Measurements from ENCODE around the gene TRIM24.

Gene TRIM24

GRCh38 chr7:138581065-138581464, 121.0 kb downstream of the TRIM24 start:
- DNase-seq = no peak

DNA sequence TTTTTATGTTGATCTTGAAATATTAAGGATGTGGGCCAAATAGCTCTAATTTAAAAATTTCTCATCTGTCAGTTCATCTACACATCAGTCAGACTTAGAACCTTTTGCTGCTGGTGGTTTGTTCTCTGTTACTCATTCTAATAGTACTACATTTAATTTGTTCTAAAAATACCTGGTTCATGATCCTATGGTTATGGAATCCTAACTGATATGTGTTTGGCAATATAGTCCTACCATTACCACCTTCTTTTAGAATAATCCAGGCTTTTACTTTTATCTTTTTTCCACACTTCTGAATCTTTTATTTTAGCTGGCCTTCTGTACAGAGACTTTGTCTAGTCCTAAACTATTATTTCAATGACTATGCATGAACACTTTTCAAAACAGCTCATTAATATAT, 124.2 kb downstream of the TRIM24 start:
- DNase-seq = no peak

- DNase-seq = no peak
These were observed 124.6 kb downstream of the TRIM24 start for GRCh38 chr7:138584696-138585095.

DNA sequence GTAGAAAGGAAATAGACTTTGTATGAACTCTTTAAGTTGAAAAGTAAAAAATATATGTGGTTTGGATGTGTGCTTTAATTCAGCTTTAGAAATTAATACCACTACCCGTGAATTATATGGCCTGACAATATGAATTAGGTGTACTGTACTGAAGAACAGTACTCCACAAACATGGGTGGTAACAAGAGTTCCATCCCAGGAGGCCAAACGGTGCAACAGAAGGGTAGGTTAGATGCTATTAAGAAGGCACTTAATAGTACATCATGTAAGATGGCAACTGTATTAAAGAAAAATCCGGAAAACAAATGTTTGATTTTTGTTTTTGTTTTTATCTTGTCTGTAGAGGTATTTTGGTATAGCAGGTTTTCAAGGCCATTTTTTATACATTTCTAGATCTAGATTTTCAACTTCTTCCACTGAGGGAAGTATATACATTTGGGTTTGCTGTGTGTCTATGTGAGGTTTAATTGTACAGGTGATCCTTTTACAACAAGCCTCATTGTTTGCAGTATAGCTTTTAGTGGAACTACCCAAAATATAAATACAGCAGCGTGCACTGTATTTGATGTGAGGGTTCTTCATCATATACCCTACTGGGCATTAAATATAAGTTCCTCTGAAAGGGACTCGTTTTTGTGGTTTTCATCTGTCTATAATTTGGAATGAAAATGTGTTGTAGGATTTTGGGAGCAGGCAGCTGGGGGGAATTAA, 125.4 kb downstream of the TRIM24 start:
- no peak for DNase-seq

- no peak for DNase-seq
These were observed 127.4 kb downstream of the TRIM24 start for GRCh38 chr7:138587485-138587884.

GRCh38 chr7:138588986-138589385, 128.9 kb downstream of the TRIM24 start:
- DNase-seq = no peak

DNA sequence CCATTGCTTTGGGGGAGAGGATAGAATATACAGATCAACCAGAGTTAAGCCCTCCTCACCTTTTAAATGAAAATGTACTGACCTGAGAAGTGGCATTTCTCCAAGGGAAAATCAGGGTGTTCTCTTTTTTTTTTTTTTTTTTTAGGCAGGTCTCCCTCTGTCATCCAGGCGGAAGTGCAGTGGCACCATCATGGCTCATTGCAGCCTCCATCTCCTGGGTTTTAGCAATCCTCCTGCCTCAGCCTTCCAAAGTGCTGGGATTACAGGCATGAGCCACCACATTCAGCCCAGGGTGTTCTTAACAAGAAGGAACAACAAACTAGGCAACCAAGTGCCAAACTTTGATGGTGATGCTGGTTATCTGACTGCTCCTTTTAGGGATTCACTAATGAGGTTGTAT, 130.1 kb downstream of the TRIM24 start:
- DNase-seq = no peak

- no peak for DNase-seq
These were observed 135.4 kb downstream of the TRIM24 start for GRCh38 chr7:138595454-138595853.

DNA sequence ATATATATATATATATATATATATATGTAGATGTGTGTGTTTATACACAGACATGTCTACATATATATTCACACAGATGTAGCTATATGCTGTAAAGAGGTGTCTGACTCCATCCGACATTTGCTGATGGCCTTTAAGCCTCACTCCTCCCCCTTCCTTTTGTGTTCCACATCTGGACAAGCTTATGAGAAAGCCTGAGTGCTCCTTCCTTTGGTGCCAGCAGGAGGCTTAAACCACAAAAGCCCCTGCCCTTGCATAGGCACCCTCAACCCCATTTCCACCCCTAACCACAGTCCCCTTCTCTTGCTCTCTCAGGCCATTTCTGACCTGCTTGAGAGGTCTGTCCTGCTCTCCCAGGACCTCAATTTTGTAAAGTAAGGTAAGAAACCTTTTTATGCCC, 142.4 kb downstream of the TRIM24 start:
- DNase-seq = peak; percentile 53

GRCh38 chr7:138603549-138604318, 143.7 kb downstream of the TRIM24 start:
- DNase-seq = no peak

DNA sequence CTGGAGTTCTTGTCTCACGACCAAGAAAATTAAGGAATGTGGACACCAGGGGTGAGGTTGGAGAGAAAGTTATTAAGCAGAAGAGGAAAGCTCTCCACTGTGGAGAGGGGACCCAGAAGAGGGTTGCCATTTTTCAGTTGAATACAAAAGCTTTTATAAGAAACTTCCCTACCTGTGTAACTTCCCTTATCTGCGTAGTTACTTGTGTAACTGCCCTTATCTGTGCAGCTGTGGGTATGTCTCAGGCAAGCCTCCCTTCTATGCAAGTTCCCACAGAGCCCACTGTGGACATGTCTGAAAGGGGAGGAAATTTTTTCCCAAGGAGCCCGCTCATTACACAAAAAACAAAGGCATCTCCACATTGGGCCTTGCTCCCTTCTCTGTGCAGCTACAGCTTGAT, 146.2 kb downstream of the TRIM24 start:
- DNase-seq = no peak

DNA sequence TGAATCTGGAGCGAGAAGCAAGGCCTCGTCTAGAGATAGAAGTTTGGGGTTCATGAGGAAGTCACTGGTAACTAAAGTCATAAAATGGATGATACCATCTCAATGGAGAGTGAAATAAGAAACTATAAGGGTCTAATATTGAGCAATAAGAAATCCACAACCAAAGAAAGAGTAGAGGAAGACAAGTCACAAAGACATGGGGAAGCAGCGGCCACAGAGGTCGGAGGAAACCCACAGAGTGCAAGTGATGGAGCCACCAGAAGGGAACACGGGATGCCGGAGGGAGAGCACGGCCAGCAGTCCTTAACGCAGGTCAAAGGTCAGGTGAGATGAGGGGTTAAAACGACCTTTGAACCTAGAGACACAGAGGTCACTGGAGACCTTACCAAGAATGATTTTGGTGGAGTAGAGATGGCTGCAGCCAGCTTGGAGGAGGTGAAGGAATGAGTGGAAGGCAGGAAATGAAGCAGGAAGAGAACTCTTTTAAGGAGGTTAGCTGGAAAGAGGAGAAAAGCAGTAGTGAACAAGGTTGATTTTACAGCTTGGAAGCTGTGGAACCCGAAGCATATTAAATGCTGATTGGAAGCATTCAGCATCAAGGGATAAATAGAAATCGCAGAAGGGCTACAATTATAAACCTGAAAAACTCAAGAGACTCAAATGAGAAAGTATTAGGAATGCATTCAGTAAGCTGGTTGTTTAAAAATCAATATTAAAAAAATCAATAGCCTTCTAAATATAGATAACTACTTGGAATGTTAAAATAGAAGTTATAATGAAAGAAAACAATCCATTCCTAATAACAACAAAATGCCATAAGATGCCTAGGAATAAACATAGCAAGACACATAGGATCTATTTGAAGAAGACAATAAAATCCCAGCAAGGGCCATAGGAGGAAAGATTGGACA, 147.4 kb downstream of the TRIM24 start:
- no peak for DNase-seq

DNA sequence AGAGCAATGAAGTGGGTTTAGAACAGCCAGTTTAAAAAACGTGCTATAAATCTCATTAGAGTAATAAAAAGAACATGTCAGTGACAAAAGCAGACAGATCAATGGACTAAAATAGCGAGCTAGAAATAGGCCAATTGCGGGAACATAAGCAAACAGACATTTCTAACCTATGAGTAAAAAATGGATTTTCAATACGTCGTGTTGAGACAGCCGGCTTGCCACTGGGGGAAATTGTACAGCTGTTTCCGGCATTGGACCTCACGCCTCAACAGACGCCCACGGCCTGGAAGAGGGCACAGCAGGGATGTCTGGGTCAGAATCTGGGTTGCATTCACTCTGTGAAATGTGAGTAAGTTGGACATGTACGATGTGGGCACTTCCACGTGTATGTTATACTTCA, 148.2 kb downstream of the TRIM24 start:
- DNase-seq = peak; percentile 31

GRCh38 chr7:138610671-138611170, 150.7 kb downstream of the TRIM24 start:
- no peak for DNase-seq

- no peak for DNase-seq
These were observed 153.6 kb downstream of the TRIM24 start for GRCh38 chr7:138613630-138614029.

GRCh38 chr7:138616085-138616484, 156.0 kb downstream of the TRIM24 start:
- no peak for DNase-seq

DNA sequence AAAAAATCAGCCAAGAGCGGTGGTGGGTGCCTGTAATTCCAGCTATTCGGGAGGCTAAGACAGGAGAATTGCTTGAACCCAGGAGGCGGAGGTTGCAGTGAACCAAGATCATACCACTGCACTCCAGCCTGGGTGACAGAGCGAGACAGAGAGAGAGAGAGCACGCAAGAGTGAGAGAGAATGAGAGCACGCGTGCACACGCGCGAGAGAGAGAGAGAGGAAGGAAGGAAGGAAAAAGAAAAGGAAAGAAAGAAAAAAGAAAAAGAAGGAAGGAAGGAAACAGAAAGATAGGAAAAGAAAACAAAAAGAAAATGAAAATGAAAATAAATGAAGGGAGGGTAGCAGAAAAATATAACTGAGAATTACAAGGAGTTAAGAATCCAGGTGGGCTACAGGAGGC, 158.4 kb downstream of the TRIM24 start:
- no peak for DNase-seq

DNA sequence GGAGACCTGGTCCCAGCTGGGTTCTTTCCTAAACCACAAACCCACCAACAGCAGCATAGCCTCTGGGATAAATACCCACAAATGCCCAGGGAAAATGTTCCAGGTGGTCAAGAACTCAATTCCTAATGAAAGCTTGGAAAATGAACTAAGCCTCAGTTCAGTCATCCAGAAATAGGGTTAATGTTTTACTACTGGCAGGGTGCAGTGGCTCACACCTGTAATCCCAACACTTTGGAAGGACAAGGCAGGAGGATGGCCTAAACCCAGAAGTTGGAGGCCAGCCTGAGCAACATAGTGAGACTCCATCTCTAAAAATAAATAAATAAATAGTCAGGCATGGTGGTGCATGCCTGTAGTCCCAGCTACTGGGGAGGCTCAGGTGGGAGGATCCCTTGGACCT, 158.9 kb downstream of the TRIM24 start:
- DNase-seq = no peak

GRCh38 chr7:138622841-138623240, 162.8 kb downstream of the TRIM24 start:
- no peak for DNase-seq

DNA sequence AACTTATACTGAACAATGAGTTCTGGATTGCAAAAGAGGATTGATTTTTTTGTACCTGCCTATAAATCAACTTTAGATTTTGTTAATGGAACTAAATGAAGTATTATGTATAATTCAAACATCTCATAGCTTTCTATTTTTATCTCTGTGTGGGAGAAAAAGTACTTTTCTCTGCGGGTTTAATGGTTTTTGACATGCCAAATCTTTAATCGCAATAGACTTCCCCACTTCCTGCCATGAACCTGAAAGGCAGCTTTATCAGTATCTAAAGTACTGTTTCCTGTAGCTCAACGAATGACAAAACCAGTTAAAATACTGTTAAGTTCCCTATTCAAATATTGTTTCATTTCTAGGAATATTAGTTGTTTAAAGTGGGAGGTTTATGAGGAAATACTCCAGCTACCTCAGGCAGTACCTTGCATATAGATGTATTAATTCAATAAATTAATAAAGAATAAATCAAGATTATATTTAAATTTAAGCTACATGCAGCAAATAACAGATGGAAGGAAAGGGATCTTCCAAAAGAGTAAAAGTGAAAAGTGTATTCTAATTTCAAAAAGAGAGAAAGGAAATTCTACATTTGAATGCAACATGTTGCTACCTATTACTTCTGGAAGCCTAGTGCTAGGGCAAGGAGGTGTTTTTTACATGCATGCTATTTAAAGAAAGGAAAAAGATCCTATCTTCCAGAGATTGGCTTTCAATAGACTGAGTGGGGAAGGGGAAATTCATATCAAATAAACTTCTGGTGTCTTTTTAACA, 165.2 kb downstream of the TRIM24 start:
- no peak for DNase-seq

GRCh38 chr7:138625849-138626230, 165.8 kb downstream of the TRIM24 start:
- DNase-seq = no peak

DNA sequence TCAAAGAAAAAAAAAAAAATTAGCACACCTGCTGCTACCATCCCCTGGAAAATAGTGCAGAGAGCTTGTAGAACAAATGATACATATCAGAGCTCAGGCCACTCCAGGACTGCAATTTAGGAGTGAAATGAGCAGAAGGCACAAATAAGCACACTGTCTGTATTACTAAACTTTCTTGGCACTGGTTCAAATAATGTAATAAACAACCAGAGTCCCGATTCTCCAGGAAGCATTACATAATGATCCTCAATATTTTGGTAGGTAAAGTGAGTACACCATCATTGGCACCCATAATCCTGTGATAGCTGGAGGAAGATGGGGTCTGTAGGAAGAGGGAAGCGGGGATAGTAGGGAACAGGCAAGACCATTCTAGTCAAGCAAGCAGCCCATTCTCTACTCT, 166.8 kb downstream of the TRIM24 start:
- no peak for DNase-seq

- DNase-seq = no peak
These were observed 167.3 kb downstream of the TRIM24 start for GRCh38 chr7:138627361-138627760.
